H1 (cell line): ENCODE results near the gene TMEM63C. TPM values are rescaled to one million over a fixed set of nuclear protein-coding genes. Genes with fewer than 3 reads are reported as not detected.

Experiments used
- CTCF ChIA-PET: fragments of 300-600 bp; sonication (Branson Sonifier 250); formaldehyde crosslinking; loops from one replicate; lab custom pipeline; 2021; ENCODE audit not compliant: partially characterized antibody; lab: Charles Lee
- POLR2A ChIA-PET: fragments of 300-600 bp; sonication (Branson Sonifier 250); formaldehyde crosslinking; loops from one replicate; lab custom pipeline; 2021; ENCODE audit warnings: inconsistent platforms; ENCODE audit not compliant: partially characterized antibody; lab: Charles Lee
- DNase-seq, 2 experiments: peaks; one replicate each; pipeline versions ENCODE4 v3.0.0 to v3.0.0-alpha.2; 2010 to 2022; ENCODE audit warnings: low spot score in 2 of 2, low read depth in 1 of 2, mixed read lengths in 1 of 2
- FAIRE-seq: peaks from 2 replicates; lab custom pipeline; 2011; peaks lifted over from hg19 to GRCh38; lab: Jason Lieb, UNC
- H2AFZ ChIP-seq: 2 replicates; pipeline ENCODE4 v1.8.1; 2012; ENCODE audit warnings: low read length, inconsistent platforms
- H2AK5ac ChIP-seq: 2 replicates; pipeline ENCODE4 v1.6.1; 2013; ENCODE audit warnings: low read depth, low read length
- H2BK120ac ChIP-seq: replicated peaks from 2 replicates; pipeline ENCODE3; 2013; ENCODE audit warnings: low read depth, low read length, inconsistent platforms
- H2BK12ac ChIP-seq: 2 replicates; pipeline ENCODE4 v1.6.1; 2013; ENCODE audit warnings: low read depth, low read length
- H2BK15ac ChIP-seq: 2 replicates; pipeline ENCODE4 v1.6.1; 2013; ENCODE audit warnings: low read length
- H2BK20ac ChIP-seq: 2 replicates; pipeline ENCODE4 v1.6.1; 2013; ENCODE audit warnings: low read length
- H2BK5ac ChIP-seq: 2 replicates; pipeline ENCODE4 v1.6.1; 2013; ENCODE audit warnings: low read depth, low read length
- H3K14ac ChIP-seq: 2 replicates; pipeline ENCODE4 v1.6.1; 2013; ENCODE audit warnings: inconsistent platforms; ENCODE audit not compliant: insufficient read length
- H3K18ac ChIP-seq: 2 replicates; pipeline ENCODE4 v1.6.1; 2013; ENCODE audit warnings: low read length; ENCODE audit errors: extremely low read depth
- H3K23ac ChIP-seq: 2 replicates; pipeline ENCODE4 v1.6.1; 2013; ENCODE audit warnings: inconsistent platforms; ENCODE audit not compliant: insufficient read length
- H3K23me2 ChIP-seq: 2 replicates; pipeline ENCODE4 v1.6.1; 2013; ENCODE audit warnings: low read depth, low read length
- H3K27ac ChIP-seq: 2 replicates; pipeline ENCODE4 v1.6.1; 2011; ENCODE audit warnings: low read depth, low read length, inconsistent platforms
- H3K27me3 ChIP-seq, 4 experiments: replicated peaks in 1 of 4; 1 replicate in 1 of 4; 2 replicates in 3 of 4; pipeline versions ENCODE4 v1.6.1 to v1.8.1; 2011 to 2013; ENCODE audit warnings: low read length in 3 of 4, mild to moderate bottlenecking in 3 of 4, inconsistent platforms in 2 of 4, mixed read lengths in 2 of 4, moderate library complexity in 1 of 4; ENCODE audit not compliant: control insufficient read depth in 3 of 4, insufficient read depth in 3 of 4; ENCODE audit errors: extremely low read depth in 1 of 4
- H3K36me3 ChIP-seq, 4 experiments: 2 replicates each; pipeline versions ENCODE4 v1.6.1 to v1.8.1; 2011 to 2013; ENCODE audit warnings: mild to moderate bottlenecking in 4 of 4, low read length in 3 of 4, moderate library complexity in 2 of 4, control low read depth in 1 of 4, inconsistent platforms in 1 of 4; ENCODE audit not compliant: insufficient read depth in 4 of 4, control insufficient read depth in 2 of 4
- H3K4ac ChIP-seq: replicated peaks from 2 replicates; pipeline ENCODE3; 2013; ENCODE audit warnings: low read length, low read depth, mixed read lengths, inconsistent platforms; ENCODE audit not compliant: insufficient read length
- H3K4me1 ChIP-seq, 4 experiments: replicated peaks in 1 of 4; 1 replicate in 1 of 4; 2 replicates in 3 of 4; pipeline versions ENCODE4 v1.6.1 to v1.8.1; 2011 to 2013; ENCODE audit warnings: low read length in 3 of 4, inconsistent platforms in 2 of 4, mixed read lengths in 1 of 4; ENCODE audit not compliant: insufficient read depth in 4 of 4, control insufficient read depth in 3 of 4
- H3K4me2 ChIP-seq, 2 experiments: 2 replicates each; pipeline versions ENCODE4 v1.6.1 to v1.8.1; 2011 to 2013; ENCODE audit warnings: low read depth in 2 of 2, low read length in 2 of 2, control low read depth in 1 of 2, inconsistent platforms in 1 of 2, mild to moderate bottlenecking in 1 of 2; ENCODE audit not compliant: insufficient read depth in 1 of 2
- H3K4me3 ChIP-seq, 4 experiments: fragments of 200-600, 300-600 bp in 1 of 4; sonication (generic), shearing (Covaris generic), sonication (Bioruptor Twin) in 1 of 4; 2 replicates each; pipeline versions ENCODE4 v1.5.1 to v1.8.1; 2011 to 2016; ENCODE audit warnings: low read length in 4 of 4, low read depth in 3 of 4, control low read depth in 2 of 4, inconsistent platforms in 2 of 4, mild to moderate bottlenecking in 2 of 4, mixed read lengths in 1 of 4, moderate library complexity in 1 of 4; ENCODE audit not compliant: insufficient read depth in 2 of 4; ENCODE audit errors: extremely low read depth in 1 of 4
- H3K56ac ChIP-seq: replicated peaks from 2 replicates; pipeline ENCODE3; 2013; ENCODE audit warnings: low read depth, mild to moderate bottlenecking, mixed read lengths, low read length, inconsistent platforms; ENCODE audit not compliant: insufficient read length
- H3K79me1 ChIP-seq: 2 replicates; pipeline ENCODE4 v1.6.1; 2013; ENCODE audit warnings: low read depth, low read length, control low read depth
- H3K79me2 ChIP-seq, 2 experiments: 2 replicates each; pipeline versions ENCODE4 v1.6.1 to v1.8.1; 2012 to 2013; ENCODE audit warnings: low read length in 2 of 2, mild to moderate bottlenecking in 2 of 2, inconsistent platforms in 1 of 2; ENCODE audit not compliant: insufficient read depth in 2 of 2, control insufficient read depth in 1 of 2
- H3K9ac ChIP-seq, 4 experiments: replicated peaks in 1 of 4; 1 replicate in 1 of 4; 2 replicates in 3 of 4; pipeline versions ENCODE4 v1.6.1 to v1.8.1; 2011 to 2013; ENCODE audit warnings: low read depth in 3 of 4, low read length in 3 of 4, control low read depth in 2 of 4, mild to moderate bottlenecking in 2 of 4, moderate library complexity in 2 of 4, inconsistent platforms in 1 of 4; ENCODE audit errors: extremely low read depth in 1 of 4
- H3K9me3 ChIP-seq, 2 experiments: 2 replicates each; pipeline versions ENCODE4 v1.6.1 to v1.8.1; 2012 to 2013; ENCODE audit warnings: mild to moderate bottlenecking in 2 of 2, moderate library complexity in 2 of 2, control low read depth in 1 of 2, inconsistent platforms in 1 of 2, low read depth in 1 of 2, low read length in 1 of 2, mixed read lengths in 1 of 2; ENCODE audit not compliant: insufficient read depth in 2 of 2
- H4K20me1 ChIP-seq, 2 experiments: replicated peaks in 1 of 2; 2 replicates each; pipeline versions ENCODE3 to v1.8.1; 2011 to 2013; ENCODE audit warnings: inconsistent platforms in 2 of 2, low read length in 2 of 2, mild to moderate bottlenecking in 1 of 2; ENCODE audit not compliant: insufficient read depth in 2 of 2, control insufficient read depth in 1 of 2
- H4K5ac ChIP-seq: 2 replicates; pipeline ENCODE4 v1.6.1; 2013; ENCODE audit warnings: low read length, low read depth, mixed read lengths, inconsistent platforms; ENCODE audit not compliant: insufficient read length
- H4K8ac ChIP-seq: 2 replicates; pipeline ENCODE4 v1.8.0; 2013; ENCODE audit warnings: mild to moderate bottlenecking, moderate library complexity, low read length, inconsistent platforms; ENCODE audit not compliant: insufficient read depth; ENCODE audit errors: extremely low read depth
- H4K91ac ChIP-seq: replicated peaks from 2 replicates; pipeline ENCODE3; 2013; ENCODE audit warnings: low read length, mixed read lengths, inconsistent platforms; ENCODE audit not compliant: insufficient read length
- BCL11A ChIP-seq, 2 experiments: IDR thresholded peaks; one replicate each; pipeline ENCODE4 v1.6.1; 2011; ENCODE audit warnings: low read depth in 2 of 2, low read length in 2 of 2, mild to moderate bottlenecking in 2 of 2
- BRCA1 ChIP-seq: IDR thresholded peaks from 2 replicates; pipeline ENCODE4 v1.6.1; 2012; ENCODE audit warnings: low read depth, low read length, improper control_type of control experiment
- JUN ChIP-seq: IDR thresholded peaks from 2 replicates; pipeline ENCODE4 v1.6.1; 2011; ENCODE audit warnings: low read depth, mild to moderate bottlenecking, improper control_type of control experiment, low read length
- KDM5A ChIP-seq: fragments of 200-600 bp; IDR thresholded peaks from 2 replicates; pipeline ENCODE4 v1.7.1; 2012; ENCODE audit warnings: mild to moderate bottlenecking, low read length, inconsistent platforms, mixed read lengths
- NRF1 ChIP-seq: IDR thresholded peaks from 2 replicates; pipeline ENCODE4 v1.6.1; 2011; ENCODE audit warnings: mild to moderate bottlenecking, low read depth, low read length, improper control_type of control experiment
- RBBP5 ChIP-seq: IDR thresholded peaks from 2 replicates; pipeline ENCODE4 v1.7.1; 2012; ENCODE audit warnings: low read depth, mild to moderate bottlenecking, inconsistent platforms, low read length, moderate library complexity, borderline replicate concordance
- RNF2 ChIP-seq: fragments of 200-900, 300-1000 bp; sonication (generic); IDR thresholded peaks from 2 replicates; pipeline ENCODE4 v1.7.1; 2016; ENCODE audit warnings: borderline replicate concordance, low read depth, mild to moderate bottlenecking, antibody characterized with exemption, low read length; ENCODE audit not compliant: poor library complexity, severe bottlenecking; ENCODE audit errors: missing control alignments
- SAP30 ChIP-seq: fragments of 300-600 bp; sonication (generic); IDR thresholded peaks from 2 replicates; pipeline ENCODE4 v1.7.1; 2012; ENCODE audit warnings: low read length, moderate library complexity, mild to moderate bottlenecking, inconsistent platforms; ENCODE audit not compliant: insufficient read depth, insufficient replicate concordance
- SIN3A ChIP-seq, 2 experiments: IDR thresholded peaks in 1 of 2; conservative IDR thresholded peaks in 1 of 2; 2 replicates each; pipeline ENCODE4 v1.6.1; 2011 to 2012; ENCODE audit warnings: low read length in 2 of 2, improper control_type of control experiment in 1 of 2, low read depth in 1 of 2, mild to moderate bottlenecking in 1 of 2
- TCF12 ChIP-seq: IDR thresholded peaks from 2 replicates; pipeline ENCODE4 v1.6.1; 2011; ENCODE audit warnings: low read depth, mild to moderate bottlenecking, low read length
- WGBS, 2 experiments: shearing (Covaris generic) in 1 of 2; methylation state at CpG; one replicate each; pipeline versions ENCODE4 v1.1.6 to v1.1.7; 2013 to 2015; ENCODE audit warnings: low lambda C conversion rate in 2 of 2, mixed read lengths in 2 of 2, inconsistent platforms in 1 of 2, low coverage in 1 of 2, missing lambda C conversion rate in 1 of 2; ENCODE audit not compliant: insufficient replicate concordance in 2 of 2, insufficient coverage in 1 of 2, insufficient read length in 1 of 2; ENCODE audit errors: extremely low coverage in 1 of 2, missing lambda C conversion rate in 1 of 2; 5-methylcytosine and 5-hydroxymethylcytosine counted together
- polyA plus RNA-seq, 7 experiments: library from polyadenylated mRNA; depleted of rRNA in 3 of 7; stranded (reverse) in 5 of 7; unstranded in 2 of 7; fragments of >200 nt in 5 of 7; fragments of 200-250 nt in 2 of 7; gene quantifications; 1 replicate in 5 of 7; 2 replicates in 1 of 7; 4 replicates in 1 of 7; pipeline versions ENCODE4 v1.2.1 to v1.2.3, GENCODE V29; 2011 to 2013; ENCODE audit warnings: missing spikeins in 2 of 7, mixed read lengths in 2 of 7
- total RNA-seq: library from RNA; stranded (reverse); fragmentation: NEBNext Ultra II Directional; extraction: Animal tissue kit (Norgen Biotek cat#: 25700); gene quantifications from 2 replicates; pipeline ENCODE4 v1.2.1, GENCODE V29; 2021
- TF ChIP-seq, protein P1 (sequence below): IDR thresholded peaks from 2 replicates; pipeline ENCODE4 v1.6.1; 2012; ENCODE audit warnings: low read length, inconsistent platforms

TMEM63C gene
- total and polyA plus RNA-seq, 2 of the 8 experiments (the other 6 are each of a cell fraction or from before 2014, with no cell fraction given): 3.0 to 7.6 TPM

DNA sequence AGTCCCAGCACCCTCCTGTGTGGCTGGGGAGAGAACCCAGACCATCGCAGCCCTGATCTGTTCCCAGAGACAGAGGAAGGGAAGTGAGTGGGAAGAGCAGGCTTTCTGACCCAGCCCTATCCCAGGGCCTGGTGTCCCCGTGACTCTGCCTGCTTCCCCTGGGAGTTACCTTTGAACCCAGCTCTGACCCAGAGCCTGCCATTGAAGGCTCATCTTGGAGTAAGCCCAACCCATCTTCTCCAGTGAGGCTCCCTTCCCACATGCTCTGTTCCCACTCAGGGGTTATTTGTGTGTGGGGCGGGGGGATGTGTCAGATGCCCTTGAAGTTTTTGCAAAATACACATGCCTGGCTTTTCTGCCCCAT, 6.0 kb downstream of the TMEM63C start:
- Histone ChIP-seq H3K4me2 (no peak overlapping the region), H3K9me3 (no peaks in the 10 kb centered on the region), H2BK120ac (no peak overlapping the region), H3K23me2 (no peaks in the 10 kb centered on the region; the same call in 1 of the 2 replicates), H3K56ac (no peak overlapping the region), H3K4ac (no peak overlapping the region), H4K8ac (no peak overlapping the region), H4K91ac (no peak overlapping the region), H2BK20ac (no peak overlapping the region), H4K5ac (no peak overlapping the region), H3K27ac (no peak overlapping the region), H4K20me1 (no peaks in the 10 kb centered on the region), H2AK5ac (no peak overlapping the region), H3K4me1 (peaks cover 0 to 8% (median under 1%) of the 10 kb centered on the region in 4 experiments; a peak in 2 of 7 replicates), H3K18ac (peak overlapping the region; percentile 39; the same call in 1 of the 2 replicates), H3K36me3 (no peaks in the 10 kb centered on the region), H3K4me3 (no peak overlapping the region), H2BK15ac (no peak overlapping the region), H2BK5ac (no peak overlapping the region), H3K23ac (no peak overlapping the region), H2AFZ (no peak overlapping the region), H3K79me1 (no peaks in the 10 kb centered on the region; the same call in 1 of the 2 replicates), H3K9ac (no peak overlapping the region), H3K14ac (no peak overlapping the region), H3K79me2 (no peaks in the 10 kb centered on the region), H3K27me3 (peaks cover 0 to 3% (median 1%) of the 10 kb centered on the region in 4 experiments; a peak in 3 of 7 replicates), H2BK12ac (no peak overlapping the region)
- ChIA-PET POLR2A (no interaction called here), CTCF (interaction anchor here (0.7 to 13.7 kb wide), 10 partner anchors 12 to 129 kb away, joined by 3 to 178 read pairs (median 3); no protein-coding TSS in a partner anchor)
- DNase-seq (no peak), FAIRE-seq (no peak)
- 76% methylated on average over 3 of the region's 3 CpGs; no CpG with 5 or more reads in 1 of the 2 experiments for WGBS, 2 experiments
- TF ChIP-seq KDM5A (no peak), BRCA1 (no peak), TCF12 (no peak), SIN3A (conservative IDR thresholded peaks at IDR 0.05 in 1 of 2, IDR thresholded peaks at IDR 0.05 in 1 of 2; ENCODE audit: low read depth in 1 of 2, low read length in 2 of 2) (no peak), NRF1 (no peak), SAP30 (no peak), JUN (no peak), BCL11A (IDR thresholded peaks at IDR 0.05; ENCODE audit: low read depth in 2 of 2, low read length in 2 of 2) (no peak), RBBP5 (no peak), RNF2 (no peak)
- TF ChIP-seq, protein P1, sequence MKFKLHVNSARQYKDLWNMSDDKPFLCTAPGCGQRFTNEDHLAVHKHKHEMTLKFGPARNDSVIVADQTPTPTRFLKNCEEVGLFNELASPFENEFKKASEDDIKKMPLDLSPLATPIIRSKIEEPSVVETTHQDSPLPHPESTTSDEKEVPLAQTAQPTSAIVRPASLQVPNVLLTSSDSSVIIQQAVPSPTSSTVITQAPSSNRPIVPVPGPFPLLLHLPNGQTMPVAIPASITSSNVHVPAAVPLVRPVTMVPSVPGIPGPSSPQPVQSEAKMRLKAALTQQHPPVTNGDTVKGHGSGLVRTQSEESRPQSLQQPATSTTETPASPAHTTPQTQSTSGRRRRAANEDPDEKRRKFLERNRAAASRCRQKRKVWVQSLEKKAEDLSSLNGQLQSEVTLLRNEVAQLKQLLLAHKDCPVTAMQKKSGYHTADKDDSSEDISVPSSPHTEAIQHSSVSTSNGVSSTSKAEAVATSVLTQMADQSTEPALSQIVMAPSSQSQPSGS: no peak
